NCI-H146 treated with DMSO at 0.1 percent for 48 hours (cell line): ENCODE results near the gene PLEKHA1.

Experiments used
- DNase-seq: peaks from one replicate; lab custom pipeline; 2025; ENCODE audit not compliant: unreplicated experiment; lab: John Stamatoyannopoulos, UW

The PLEKHA1 gene

DNA sequence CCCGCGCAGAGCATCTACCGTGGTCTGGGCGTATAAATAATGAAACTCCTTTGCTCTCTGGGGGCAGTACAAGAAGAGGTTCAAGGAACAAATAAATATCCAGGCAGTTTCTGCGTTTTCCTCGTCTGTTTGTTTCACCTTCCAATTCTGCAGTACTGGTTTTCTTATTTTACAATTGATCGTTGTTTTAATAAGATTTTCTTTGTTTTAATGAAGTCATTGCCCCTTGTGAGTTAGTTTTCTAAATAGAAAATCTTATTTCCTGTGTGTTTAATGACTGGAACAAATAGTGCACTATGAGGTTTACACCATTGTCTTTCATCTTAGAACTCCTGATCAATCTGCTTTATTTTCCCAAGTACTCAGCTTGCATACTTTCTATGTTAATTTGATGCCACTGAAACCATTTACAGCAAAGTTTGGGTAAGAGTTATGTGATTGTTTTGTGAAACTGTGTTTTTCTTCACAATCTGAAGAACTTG is 1.2 kb downstream of the PLEKHA1 start:
- DNase-seq: peak; percentile 50

DNA sequence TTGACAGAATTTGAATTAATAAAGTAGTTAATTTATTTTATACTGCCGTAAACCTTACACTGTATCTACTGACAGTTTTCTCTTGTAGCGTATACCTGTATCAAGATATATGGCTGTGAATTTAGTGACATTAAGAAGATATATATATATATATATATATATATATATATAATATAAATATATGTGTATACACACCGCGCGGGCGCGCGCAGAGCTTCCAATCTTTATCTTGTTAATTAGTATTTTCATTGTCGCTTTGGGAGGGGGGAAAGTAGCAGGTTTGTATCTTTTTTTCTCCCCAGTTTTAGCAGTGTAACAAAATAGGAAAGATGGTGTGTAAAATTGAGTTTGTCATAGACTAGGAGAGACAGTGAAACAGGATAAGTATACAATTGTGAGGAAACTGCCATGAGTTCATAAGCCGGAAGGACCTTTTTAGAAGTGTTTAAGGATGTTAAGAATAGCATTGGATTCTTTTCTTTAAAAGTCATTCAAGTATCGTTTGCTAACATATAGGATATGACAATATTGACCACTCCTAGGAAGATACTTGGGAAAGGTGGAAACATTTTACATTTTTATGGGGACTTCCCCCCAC is 2.0 kb downstream of the PLEKHA1 start:
- DNase-seq: no peak

DNA sequence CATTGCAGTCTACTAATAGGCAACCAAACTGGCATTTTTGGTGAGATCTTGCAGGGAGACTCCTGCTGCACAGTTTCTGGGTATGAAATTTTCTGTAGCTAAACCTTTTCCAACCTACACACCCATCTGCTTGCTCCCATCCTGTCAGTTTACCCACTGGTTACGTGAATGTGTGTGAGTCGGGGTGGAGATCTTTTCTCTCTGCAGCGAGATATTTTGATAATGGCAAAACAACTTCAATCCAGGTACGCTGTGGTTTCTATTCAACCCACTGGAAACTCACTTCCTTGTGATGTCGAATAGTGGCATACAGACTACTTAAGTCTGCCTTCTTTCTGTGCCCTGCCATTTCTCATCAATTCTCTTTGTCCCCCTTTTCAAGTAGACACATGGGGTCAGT is 4.5 kb downstream of the PLEKHA1 start:
- no peak for DNase-seq

DNA sequence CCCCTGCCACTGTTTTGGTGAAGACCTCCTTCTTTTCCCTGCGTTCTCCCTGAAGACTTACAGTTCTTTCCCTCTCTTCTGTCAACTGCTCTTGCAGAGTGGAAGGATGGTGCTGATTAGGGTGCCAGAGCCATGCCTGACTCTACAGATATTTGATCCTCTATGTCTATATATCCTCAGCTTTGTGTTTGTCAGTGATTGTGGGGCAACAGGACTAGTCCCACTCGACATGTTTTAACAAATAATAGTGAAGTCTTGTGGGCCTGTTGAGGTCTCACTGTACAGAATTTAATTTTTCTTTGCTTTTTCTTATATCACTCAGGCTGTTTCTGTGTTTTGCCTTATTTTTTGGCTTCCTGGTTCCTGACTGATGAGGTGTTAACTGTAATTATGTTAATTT is 5.0 kb downstream of the PLEKHA1 start:
- no peak for DNase-seq

DNA sequence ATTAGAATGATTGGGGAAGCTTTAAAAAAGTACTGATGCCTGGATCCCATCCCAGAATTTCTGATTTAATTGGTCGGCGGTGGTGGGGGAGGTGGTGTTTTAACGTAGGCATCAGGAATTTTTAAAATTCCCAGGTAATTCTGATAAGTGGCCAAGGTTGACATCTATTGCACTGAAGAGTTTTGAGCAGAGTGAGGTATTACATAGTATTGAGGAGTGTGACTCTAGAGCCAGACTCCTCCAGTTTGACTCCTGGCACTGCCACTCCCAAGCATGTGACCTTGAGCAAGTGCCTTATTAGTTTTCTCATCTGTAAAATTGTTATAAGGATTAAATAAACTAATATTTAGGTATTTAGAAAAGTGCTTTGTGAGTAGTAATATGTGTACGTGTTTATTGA is 6.2 kb downstream of the PLEKHA1 start:
- no peak for DNase-seq

DNA sequence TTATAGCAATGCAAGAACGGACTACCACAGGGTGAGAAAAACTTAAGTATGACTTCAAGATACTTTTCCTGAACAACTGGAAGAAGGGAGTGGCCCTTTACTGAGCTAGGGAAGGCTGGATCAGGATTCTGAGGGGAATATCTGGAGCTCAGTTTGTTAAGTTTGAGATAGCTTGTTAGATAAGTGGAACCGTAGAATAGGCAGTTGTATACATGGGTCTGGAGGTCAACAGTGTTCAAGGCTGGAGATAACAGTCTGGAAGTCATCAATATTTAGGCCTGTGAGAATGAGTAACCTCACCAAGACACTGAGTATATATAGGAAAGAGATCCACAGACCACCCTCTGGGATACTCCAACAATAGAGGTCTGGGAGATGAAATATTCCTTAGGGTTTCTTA is 7.2 kb downstream of the PLEKHA1 start:
- no peak for DNase-seq

DNA sequence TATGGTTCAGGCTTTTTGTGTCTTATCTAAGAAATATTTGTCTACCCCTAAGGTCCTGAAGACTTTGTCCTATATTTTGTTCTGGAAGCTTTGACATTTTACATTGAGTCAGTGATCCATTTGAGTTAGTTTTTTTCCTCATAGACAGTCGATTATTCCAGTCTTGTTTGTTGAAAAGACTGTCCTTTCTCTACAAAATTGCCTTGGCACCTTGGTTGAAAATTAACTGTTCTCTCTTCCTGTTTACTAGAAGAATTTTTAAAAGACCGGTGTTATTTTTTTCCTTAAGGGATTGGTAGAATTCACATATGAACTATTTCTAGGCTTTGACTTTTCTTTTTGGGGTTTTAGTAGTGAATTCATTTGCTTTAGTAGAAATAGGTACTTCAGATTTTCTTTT is 12.0 kb downstream of the PLEKHA1 start:
- DNase-seq: no peak

DNA sequence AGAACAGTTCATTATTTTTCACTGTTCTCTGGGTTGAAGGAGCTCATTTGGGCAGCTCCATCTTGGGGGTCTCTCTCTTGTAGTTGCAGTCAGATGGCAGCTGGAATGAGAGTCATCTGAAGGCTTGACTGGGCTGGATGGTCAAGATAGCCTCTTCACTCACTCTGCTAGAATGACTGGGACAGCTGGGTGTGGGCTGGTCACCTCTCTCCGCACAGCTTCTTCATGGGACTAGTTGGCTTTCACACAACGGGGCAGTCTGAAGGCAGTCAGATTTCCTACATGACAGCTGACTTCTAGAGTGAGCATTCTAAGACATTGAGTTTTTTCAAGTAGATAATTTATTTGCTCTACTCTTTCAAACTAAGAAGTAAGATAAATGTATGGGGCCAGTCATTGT is 13.1 kb downstream of the PLEKHA1 start:
- no peak for DNase-seq

DNA sequence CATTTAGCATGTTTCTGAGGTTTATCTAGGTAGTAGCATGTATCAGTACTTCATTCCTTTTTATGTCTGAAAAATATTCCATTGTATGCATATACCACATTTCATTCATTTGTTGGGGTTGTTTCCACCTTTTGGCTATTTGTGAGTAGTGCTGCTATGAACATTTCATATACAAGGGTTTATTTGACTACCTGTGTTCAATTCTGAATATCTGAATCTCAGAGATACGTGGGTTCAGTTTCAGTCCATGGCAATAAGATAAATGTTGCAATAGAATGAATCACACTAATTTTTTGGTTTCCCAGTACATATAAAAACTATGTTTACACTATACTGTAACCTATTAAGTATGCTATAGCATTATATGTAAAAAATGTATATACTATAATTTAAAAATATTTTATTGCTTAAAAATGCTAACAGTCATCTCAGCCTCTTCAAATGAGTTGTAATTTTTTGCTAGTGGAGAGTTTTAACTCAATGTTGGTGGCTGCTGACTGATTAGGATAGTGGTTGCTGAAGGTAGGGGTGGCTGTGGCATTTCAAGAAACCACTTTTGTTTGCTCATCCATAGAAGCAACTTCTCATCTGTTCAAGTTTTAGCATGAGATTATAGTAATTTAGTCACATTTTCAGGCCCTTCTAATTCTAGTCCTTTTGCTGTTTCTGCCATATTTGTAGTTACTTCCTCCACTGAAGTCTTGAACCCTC is 13.9 kb downstream of the PLEKHA1 start:
- DNase-seq: no peak

DNA sequence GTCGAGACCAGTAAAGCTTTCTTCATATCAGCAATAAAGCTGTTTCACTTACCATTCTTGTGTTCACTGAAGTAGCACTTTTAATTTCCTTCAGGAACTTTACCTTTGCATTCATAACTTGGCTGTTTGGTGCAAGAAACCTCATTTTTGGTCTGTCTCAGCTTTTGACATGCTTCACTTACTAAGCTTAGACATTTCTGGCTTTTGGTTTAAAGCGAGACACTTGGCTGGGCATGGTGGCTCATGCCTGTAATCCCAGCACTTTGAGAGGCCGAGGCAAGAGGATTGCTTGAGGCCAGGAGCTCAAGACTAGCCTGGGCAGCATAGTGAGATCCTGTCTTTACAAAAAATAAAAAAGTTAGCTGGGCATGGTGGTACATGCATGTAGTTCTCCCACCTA is 15.8 kb downstream of the PLEKHA1 start:
- DNase-seq: no peak

DNA sequence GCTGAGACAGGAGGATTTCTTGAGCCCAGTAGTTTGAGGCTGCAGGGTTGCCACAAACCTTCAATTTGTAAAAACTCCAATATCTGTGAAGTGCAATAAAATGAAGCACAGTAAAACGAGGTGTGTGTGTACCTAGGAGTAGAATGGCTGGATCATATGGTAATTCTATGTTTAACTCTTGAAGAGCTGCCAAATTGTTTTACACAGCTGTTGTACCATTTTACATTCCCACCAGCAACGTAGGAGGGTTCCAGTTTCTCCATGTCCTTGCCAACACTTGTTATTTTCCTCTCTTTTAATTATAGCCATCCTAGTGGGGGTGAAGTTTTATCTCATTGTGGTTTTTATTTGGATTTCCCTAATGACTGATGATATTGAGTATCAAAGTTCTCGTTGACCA is 16.2 kb downstream of the PLEKHA1 start:
- no peak for DNase-seq

DNA sequence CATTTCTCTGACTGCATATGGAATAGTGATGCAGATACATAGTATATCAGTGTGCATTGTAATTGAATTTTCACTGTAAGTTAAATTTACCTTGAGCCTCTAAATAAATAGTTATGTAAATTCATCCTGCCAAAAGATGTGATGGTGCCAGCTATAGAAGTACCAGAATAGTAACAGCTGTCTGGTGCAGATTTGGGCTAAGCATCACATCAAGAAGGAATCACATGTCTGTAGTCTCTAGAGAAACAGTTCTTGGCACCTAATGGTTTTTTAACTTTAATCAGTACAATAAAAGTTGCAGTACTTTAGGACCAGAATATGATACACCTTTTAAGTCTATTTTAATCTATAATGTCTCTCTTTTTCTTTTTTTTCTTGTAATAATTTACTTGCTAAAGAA is 17.4 kb downstream of the PLEKHA1 start:
- no peak for DNase-seq

DNA sequence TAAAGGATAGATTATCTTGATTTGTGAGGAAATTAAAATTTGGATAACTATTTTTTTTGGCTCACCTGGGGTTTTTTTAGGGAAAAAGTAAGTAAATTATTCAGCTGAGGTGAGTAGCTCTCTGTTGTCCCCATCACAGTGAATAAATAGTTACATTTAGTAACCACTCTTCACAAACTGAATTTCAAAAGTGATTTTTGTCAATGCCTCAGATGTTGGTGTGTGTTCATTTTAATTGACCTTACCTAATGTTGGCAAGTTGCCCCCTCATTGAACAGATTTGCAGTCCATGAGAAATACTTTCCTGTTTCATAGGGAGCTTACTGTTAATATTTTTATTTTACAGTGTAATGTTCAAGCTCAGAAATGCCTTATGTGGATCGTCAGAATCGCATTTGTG is 18.3 kb downstream of the PLEKHA1 start:
- DNase-seq: no peak

DNA sequence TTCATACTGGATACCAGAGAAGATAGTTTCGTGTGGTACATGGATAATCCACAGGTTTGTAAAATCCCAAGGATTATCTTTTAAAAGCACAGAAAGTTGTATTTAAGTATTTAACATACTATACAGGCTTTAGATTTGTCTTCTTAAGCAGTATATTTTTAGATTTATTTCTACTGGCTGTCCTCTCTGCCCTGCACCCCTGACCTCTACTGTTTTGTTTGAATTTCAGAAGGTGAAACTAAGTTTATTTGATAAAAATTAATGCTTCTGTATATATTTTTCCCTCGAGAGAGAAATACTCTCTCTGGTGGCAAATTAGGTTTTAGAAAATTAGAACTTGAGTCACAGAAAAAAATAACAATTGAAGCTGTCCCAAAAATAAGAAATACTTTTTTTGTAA is 18.8 kb downstream of the PLEKHA1 start:
- no peak for DNase-seq

DNA sequence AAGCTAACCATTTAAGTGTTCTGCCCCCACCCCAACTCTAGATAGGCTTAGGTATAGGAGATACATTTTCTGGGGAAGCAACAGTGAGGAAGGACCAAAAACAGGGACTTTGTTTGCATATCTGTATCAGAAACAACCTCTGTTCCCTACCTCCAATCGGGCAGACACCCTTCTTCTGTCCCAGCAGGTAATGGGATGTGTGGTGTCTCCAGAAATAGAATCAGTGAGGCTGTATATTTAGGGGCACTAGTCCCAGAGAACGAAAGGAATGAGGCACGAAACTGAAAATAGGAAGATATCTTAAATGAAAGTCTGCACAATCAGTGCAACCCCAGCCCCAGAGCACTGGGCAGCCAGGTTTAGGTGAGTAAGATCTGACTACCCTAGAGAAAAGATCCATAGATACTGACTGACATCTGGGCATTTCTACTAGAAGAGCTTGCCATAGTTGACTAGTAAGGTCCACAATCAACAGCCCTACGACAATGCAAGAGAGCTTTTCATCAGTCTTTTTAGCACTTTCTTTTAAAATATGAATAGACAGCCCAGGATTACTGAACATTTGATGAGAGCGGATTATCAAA is 28.1 kb downstream of the PLEKHA1 start:
- DNase-seq: no peak

DNA sequence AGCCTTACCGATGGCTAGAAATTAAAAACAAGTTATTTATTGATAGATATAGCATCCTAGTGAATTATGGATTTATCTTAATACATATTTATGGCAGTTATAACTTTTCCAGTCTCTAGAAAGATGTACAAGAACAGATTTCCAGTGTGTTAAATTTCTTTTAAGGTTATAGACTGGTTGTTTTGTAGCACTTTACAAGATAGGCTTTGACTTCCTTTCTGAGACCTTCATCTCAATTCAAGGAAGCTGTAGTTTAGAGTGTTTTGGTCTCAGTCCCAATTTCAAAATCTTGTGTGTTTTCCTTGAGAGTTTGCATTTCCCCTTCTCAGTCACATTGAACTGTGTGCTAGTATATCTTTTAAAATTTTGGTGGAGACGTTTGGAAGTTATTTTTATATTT is 30.1 kb downstream of the PLEKHA1 start:
- no peak for DNase-seq

DNA sequence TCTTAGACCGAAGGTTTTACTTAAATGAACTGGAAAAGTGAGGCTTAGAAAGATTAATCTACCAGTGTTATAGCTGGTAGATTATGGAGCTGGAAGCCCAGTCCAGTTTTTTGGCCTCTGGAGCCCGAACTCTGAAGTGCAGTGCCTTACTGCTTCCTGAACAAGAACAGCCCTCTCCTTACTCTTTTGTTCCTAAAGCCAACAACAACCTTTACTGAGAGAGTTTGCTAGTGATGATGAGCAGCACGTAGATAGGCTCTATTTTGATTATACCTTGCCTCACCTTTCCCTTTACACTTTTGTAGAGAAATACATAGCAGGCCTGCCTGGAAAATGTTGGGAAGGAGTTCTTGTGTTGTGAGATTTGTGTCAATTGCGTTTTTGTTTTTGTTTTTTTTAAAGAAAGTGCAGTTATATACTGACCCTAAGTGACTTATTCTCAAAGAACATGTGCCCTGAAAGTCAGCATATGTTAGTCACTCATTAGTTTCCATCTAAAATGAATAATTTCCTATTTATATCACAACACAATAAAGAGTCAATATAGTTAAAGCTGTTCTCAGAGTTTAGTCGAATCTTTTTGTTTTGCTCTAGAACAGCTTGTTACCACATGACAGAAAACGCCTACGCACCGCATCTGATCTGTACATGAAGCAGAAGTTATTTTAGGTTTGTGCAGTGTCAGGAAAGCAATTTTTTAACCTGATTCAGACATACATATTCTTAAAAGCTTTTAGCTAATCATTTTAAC is 33.0 kb downstream of the PLEKHA1 start:
- no peak for DNase-seq

DNA sequence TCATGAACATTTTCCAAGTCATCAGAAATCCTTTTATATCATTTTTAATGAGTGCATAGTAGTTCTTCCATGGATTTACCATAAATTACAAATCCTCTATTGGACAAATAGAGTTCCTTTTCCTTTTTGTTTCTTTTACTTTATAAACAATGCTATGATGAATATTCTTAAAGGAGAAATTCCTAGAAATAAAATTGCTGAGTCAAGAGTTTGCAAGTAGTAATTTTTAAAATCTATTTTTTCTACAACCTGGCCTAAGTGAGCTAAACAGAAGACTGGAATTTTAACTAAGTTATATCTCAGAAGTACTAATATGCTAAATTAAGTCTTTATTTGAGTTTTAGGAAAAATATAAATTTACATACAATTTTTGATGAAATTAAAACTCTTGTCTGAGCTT is 38.8 kb downstream of the PLEKHA1 start:
- no peak for DNase-seq

DNA sequence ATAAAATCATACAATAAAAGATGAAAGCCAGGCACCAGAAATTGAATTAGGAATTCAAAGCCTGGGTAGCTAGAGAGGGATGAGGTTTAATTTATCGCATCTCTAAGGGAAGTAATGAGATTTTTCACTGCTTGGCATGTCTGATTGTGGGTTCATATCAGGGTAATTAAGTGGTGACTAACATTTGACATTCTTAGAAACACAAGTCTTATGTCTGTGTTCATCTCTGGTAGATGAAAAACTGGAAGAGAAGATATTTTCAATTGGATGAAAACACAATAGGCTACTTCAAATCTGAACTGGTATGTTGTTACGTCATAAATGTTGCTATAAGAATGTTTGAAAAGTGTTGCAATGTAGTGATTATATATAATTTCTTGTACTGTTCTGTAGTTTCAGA is 43.2 kb downstream of the PLEKHA1 start:
- no peak for DNase-seq

DNA sequence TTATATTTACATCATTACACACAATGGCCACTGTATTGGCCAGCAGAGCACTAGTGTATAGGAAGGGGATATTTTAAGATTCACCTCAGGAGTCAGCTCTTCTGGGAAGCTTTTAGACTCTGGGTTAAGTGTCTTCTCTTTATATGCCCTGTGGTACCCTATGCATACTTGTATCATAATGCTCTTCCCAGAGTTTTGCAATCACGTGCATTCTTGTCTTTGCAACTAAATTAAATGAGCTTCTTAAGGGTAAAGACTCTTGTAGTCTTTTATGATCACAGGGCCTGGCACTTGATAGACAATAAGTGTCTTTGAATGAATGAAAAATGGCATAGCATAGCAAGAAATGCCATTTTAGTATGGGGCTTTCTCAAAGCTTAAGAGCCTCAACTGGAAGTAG is 44.5 kb downstream of the PLEKHA1 start:
- no peak for DNase-seq

DNA sequence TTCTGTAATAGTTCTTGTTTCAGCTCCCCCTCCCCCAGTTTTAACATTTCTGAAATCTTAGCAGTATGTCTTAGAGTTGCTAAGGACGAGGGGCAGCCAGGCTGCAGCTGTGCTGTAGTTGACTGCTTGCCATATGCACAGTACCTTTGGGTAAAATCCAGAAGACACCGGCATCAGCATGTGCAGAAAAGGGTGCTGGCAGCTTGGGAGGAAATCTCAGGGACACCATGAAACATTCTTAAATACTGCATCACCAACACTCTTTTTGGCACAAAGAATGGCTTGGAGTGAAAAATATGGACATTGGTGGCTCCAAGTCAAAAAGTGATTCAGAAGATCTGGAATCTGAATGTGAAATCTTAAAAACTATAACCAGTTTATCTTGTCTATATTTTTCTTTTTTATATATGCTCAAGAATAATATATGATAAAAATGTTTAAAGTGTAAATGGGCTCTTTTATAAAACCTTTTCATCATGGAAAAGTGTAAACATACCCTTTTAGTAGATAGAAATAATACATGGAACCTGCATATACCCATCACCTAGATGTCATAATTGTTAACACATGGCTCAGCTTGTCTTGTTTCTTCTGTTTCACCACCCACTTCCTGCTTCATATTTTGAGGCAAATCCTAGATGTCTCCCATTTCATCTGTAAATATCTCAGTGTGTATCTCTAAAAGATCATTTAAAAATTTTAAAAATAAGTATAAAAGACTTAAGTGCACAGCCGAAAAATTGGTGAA is 45.5 kb downstream of the PLEKHA1 start:
- DNase-seq: no peak
